Measurements from ENCODE around the gene FEV. TPM values are rescaled to one million over a fixed set of nuclear protein-coding genes. Genes with fewer than 3 reads are reported as not detected.

Gene FEV
- total RNA-seq, 3 donors from 2014 or later = 0.63 to 2.7 (median 1.8) TPM

DNA sequence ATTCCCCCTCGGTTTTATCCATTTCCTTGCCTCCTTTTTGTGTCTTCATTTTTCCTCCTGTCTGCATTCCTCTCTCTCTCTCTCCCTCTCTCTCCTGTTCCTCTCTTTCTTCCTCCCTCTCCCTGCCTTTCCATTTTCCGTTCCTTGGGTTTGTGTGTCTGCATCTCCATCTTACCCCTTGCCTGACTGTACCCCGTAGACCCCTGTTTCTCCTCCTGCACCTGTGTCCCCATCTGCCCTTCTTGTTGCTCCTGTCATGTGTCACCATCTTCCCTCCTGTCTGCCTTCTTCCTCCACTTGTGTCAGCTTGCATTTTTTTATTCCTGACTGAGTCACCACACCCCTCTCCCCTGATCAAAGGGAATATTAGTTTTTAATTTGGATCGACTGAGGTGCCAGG, 23.8 kb downstream of the FEV start:
- intact Hi-C loops (cut with DNase I, micrococcal nuclease) = no loop called here
- H3K36me3 ChIP-seq (ENCODE audit: low read depth) = no peaks in the 10 kb centered on the region
- H3K4me1 ChIP-seq (ENCODE audit: low read depth) = peaks cover 10% of the 10 kb centered on the region
- TF ChIP-seq, protein P1, sequence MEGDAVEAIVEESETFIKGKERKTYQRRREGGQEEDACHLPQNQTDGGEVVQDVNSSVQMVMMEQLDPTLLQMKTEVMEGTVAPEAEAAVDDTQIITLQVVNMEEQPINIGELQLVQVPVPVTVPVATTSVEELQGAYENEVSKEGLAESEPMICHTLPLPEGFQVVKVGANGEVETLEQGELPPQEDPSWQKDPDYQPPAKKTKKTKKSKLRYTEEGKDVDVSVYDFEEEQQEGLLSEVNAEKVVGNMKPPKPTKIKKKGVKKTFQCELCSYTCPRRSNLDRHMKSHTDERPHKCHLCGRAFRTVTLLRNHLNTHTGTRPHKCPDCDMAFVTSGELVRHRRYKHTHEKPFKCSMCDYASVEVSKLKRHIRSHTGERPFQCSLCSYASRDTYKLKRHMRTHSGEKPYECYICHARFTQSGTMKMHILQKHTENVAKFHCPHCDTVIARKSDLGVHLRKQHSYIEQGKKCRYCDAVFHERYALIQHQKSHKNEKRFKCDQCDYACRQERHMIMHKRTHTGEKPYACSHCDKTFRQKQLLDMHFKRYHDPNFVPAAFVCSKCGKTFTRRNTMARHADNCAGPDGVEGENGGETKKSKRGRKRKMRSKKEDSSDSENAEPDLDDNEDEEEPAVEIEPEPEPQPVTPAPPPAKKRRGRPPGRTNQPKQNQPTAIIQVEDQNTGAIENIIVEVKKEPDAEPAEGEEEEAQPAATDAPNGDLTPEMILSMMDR (IDR thresholded peaks at IDR 0.05) = no peak
- ATAC-seq = no peak
- no peak overlapping the region for H3K4me3 ChIP-seq
- H3K9me3 ChIP-seq = no peaks in the 10 kb centered on the region
- no peak for DNase-seq

DNA sequence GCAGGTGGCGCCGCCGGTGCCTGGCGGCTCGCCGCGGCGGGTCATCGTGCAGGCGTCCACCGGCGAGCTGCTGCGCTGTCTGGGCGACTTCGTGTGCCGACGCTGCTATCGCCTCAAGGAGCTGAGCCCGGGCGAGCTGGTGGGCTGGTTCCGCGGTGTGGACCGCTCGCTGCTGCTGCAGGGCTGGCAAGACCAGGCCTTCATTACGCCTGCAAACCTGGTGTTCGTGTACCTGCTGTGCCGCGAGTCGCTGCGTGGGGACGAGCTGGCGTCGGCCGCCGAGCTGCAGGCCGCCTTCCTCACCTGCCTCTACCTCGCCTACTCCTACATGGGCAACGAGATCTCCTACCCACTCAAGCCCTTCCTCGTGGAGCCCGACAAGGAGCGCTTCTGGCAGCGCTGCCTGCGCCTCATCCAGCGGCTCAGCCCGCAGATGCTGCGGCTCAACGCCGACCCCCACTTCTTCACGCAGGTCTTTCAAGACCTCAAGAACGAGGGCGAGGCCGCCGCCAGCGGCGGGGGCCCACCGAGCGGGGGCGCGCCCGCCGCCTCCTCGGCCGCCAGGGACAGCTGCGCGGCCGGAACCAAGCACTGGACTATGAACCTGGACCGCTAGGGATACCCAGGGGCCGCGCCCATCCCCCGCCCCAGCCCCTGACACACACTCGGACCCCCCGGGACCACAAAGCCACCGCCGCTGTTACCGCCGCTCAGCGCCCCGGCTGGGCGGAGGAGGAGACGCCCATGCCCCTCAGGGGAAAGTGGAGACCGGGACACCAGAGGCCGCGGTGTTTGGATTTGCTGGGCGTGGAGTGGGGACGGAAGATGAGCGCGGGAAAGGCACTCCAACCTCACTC, 24.4 kb downstream of the FEV start:
- intact Hi-C loops (cut with DNase I, micrococcal nuclease) = no loop called here
- ATAC-seq = no peak
- H3K9me3 ChIP-seq = no peaks in the 10 kb centered on the region
- H3K4me3 ChIP-seq = no peak overlapping the region
- TF ChIP-seq, protein P1 (IDR thresholded peaks at IDR 0.05) = no peak
- DNase-seq = no peak
- peaks cover 10% of the 10 kb centered on the region for H3K4me1 ChIP-seq (ENCODE audit: low read depth)
- no peaks in the 10 kb centered on the region for H3K36me3 ChIP-seq (ENCODE audit: low read depth)

DNA sequence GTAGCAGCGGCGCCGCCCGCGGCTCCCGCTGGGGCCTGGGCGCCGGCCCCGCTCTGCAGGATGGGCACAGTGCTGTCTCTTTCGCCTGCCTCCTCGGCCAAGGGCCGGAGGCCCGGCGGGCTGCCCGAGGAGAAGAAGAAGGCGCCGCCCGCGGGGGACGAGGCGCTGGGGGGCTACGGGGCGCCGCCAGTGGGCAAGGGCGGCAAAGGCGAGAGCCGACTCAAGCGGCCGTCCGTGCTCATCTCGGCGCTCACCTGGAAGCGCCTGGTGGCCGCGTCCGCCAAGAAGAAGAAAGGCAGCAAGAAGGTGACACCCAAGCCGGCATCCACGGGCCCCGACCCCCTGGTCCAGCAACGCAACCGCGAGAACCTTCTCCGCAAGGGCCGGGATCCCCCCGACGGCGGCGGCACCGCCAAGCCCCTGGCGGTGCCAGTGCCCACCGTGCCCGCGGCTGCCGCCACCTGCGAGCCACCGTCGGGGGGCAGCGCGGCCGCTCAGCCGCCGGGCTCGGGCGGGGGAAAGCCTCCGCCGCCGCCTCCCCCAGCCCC, 25.1 kb downstream of the FEV start:
- intact Hi-C loops (cut with DNase I, micrococcal nuclease) = no loop called here
- no peak for DNase-seq
- TF ChIP-seq, protein P1 (IDR thresholded peaks at IDR 0.05) = no peak

DNA sequence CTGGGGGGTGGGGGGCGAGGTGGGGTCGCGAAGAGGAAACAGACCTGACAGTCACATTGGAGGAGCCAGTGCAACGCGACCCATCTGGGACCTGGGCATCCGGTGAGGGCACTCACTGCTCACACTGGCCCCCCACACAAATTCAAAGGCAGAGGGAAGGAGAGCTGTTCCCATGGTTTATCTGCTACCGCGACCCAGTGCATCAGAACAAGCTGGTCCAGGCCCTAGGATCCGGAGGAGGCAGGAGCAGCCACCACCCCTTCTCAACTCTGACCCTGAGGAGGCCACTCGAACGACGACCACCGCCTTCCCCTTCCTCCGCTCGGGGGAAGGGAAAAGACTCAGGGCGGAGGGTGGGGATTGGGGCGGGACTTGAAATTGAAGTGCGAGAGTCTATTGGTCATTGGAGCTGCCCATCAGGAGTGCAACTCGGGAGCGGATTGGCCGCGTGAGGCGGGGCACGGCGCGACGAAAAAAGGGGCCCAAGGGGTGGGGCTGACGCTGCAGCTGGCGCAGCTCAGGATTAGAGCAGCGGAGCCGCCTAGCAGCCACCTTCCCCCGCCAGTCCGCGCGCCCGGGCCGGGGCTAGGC, 25.7 kb downstream of the FEV start, which contains the start of gene CDK5R2:
CDK5R2 (plus strand) TSS at position 526 of the 591 bp plus-strand sequence. CDS start 155 bp downstream, outside the sequence.
- Histone ChIP-seq H3K36me3 (ENCODE audit: low read depth) (no peaks in the 10 kb centered on the region), H3K4me3 (no peak within 1 kb of the TSS), H3K4me1 (ENCODE audit: low read depth) (peaks cover 10% of the 10 kb centered on the region), H3K9me3 (no peaks in the 10 kb centered on the region)
- ATAC-seq (peak; percentile 90), DNase-seq (peak; percentile 82)
- intact Hi-C loops (cut with DNase I, micrococcal nuclease) = no loop called here
- TF ChIP-seq, protein P1 (IDR thresholded peaks at IDR 0.05) = no peak

More for the DNA sequence above, 25.1 kb downstream of the FEV start:
- Histone ChIP-seq H3K4me3 (no peak overlapping the region), H3K9me3 (no peaks in the 10 kb centered on the region), H3K36me3 (ENCODE audit: low read depth) (no peaks in the 10 kb centered on the region), H3K4me1 (ENCODE audit: low read depth) (peaks cover 10% of the 10 kb centered on the region)
- no peak for ATAC-seq

- H3K9me3 ChIP-seq = no peaks in the 10 kb centered on the region
- no peak overlapping the region for H3K4me3 ChIP-seq
- H3K4me1 ChIP-seq (ENCODE audit: low read depth) = peaks cover 10% of the 10 kb centered on the region
- TF ChIP-seq, protein P1 (IDR thresholded peaks at IDR 0.05) = no peak
- DNase-seq (no peak), ATAC-seq (no peak)
- intact Hi-C loops (cut with DNase I, micrococcal nuclease) = no loop called here
- no peaks in the 10 kb centered on the region for H3K36me3 ChIP-seq (ENCODE audit: low read depth)
Measured at GRCh38 chr2:218958276-218958675, 26.7 kb downstream of the FEV start.
